Activated T-helper 9 cell treated with anti-CD3 and anti-CD28 coated beads, Interleukin-2, amount 50 U/mL, for 16 hours (primary cell): ENCODE measurements around the gene TPR.
"Not testable (repeated sequence)": the region's sequence is repeated elsewhere in the genome, so short reads cannot be mapped to it uniquely, and the experiment has no call there.

ENCODE experiments used
- DNase-seq: peaks from one replicate; pipeline ENCODE4 v3.0.0-alpha.2; 2020; ENCODE audit warnings: low read depth

The TPR gene

DNA sequence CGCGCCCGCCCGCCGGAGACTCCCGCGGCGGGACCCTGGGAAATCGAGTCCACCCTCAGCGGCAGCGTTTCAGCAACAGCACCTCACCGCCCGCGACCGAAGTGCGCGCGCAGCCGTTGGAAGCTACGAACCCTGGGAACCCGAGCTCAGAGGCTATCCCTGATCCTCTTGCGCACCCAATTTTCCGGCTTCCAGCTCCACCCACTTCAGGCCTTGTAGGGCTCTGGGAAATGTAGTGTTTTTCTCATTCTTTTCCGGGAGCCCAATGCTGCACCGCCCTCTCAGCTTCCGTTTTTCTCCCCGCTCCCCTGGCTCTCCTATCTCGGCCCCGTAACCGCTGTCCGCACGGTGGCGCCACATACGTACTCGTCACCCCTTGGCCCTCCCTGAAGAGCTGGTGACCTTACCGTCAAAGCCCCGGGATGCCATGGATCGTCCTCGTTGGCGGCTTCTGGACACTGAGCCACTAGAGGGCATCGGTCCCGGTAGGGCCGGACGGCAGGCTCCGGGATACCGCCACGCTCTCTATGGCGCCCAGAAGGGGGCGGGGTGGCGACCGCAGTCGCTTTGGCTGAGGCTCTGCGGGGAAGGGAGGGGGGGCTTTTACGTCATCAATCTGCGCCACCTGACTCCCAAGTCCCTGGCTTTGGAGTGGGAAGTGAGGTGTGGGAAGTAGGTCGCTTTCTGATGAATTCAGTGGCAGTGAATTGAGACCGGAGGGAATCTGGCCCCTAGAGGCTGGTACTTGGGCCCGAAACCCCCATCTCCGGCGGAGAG is at the start of gene TPR, which contains the start of gene ODR4:
Gene TPR (minus strand): TSS at position 102 of the 777 bp plus-strand sequence. CDS start 225 bp downstream, outside the sequence.
Gene ODR4 (plus strand): TSS at position 687 of the 777 bp plus-strand sequence. CDS start 3,948 bp downstream, outside the sequence.
- peak; percentile 95 for DNase-seq

DNA sequence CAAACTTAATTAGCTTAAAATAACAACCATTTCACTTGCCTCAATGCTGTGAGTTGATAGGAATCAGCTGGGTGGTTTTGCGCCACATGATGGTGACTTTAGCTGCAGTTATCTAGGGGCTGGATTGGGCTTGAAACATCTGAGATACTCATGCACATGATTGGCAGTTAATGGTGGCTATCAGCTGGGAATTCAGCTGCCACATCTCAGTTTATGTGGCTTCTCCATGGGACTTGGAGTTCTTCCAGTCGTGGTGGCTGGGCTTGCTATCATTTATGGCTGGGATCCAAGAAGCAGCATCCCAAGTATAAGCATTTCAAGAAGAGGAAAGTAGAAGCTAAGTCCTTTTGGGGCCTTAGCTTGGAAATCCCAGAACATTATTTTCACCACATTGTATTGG is 49.5 kb upstream of the TPR start:
- no peak for DNase-seq

DNA sequence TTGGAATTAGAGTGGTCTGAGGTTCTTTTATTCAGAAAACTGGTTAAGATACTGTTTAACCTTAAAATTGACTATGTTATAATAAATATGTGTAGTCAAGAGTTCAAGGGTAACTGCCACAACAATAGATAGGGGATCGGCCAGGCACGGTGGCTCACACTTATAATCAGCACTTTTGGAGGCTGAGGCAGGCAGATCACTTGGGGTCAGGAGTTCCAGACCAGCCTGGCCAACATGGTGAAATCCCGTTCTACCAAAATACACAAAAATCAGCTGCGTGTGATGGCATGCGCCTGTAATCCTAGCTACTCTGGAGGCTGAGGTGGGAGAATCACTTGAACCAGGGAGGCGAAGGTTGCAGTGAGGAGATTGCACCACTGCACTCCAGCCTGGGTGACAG is 46.4 kb upstream of the TPR start:
- no peak for DNase-seq

DNA sequence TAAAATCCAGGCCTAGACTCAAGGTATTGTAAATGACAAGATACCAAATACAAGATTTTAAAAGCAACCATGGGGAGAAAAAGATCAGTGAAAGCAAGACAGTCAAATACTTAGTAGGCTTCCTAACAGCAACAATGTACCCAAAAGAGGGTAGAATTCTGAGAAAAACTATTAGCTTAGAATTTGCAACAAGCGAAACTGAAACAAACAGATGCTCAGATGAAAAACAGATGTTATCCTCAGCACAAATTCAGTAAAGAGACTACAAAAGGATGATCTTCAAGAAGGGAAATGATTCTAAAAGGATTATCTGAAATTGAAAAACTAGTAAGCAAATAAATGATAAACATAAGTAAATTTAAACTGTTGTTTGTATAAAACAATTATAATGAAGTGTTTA is 45.9 kb upstream of the TPR start:
- no peak for DNase-seq

DNA sequence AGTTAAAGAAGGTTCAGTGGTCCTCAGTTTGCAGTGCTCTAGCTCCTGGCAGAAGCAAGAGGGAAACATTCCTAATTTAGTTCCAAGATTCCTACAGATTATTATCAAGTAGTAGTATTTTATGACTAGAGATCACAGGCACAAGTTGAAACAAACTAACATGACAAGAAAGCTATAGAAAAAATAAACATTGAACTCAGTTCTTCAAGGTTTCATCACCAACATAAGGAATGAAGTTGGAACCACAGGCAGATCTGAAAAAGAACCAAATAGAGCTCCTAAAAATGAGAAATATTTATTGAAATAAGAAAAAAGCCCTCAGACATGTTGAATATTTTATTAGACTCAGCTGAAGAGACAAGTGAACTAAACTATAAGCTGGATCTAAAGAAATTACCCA is 45.3 kb upstream of the TPR start:
- no peak for DNase-seq

DNA sequence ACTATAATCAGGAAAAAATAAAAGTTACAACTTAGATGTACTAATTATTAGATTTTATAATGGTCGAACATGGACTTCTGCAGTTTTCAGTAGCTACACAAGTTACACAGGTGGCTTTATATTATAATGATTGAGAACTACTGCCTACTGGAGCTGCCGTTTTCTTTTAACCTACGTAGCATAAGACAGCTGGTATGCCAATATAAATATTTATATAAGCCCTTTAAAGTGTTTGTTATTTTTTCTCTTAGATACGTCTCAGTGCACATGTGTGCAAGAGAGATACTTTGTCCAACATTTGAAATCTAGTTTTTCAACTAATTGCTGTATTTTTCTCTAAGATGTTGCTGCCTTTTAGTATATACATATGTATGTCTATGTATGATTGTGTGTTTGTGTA is 43.5 kb upstream of the TPR start:
- DNase-seq, result no peak

DNA sequence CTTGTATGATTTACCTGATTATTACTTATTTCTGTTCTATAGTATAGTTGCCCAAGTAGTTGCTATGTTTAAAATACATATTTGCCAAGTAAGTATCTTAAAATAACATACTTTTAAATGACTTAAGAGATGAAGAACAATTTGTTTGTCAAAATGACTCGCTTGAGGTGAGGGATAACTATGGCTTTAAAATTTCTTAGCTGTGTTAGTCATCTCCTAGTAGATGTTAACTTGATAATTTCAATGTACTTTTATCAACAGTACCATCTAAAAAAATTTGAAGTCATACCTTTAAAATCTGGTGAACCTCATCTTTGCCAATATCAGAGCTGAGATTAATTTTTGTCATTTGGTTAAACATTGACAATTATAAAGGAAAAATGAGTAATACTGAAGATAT is 38.3 kb upstream of the TPR start:
- DNase-seq, result no peak

DNA sequence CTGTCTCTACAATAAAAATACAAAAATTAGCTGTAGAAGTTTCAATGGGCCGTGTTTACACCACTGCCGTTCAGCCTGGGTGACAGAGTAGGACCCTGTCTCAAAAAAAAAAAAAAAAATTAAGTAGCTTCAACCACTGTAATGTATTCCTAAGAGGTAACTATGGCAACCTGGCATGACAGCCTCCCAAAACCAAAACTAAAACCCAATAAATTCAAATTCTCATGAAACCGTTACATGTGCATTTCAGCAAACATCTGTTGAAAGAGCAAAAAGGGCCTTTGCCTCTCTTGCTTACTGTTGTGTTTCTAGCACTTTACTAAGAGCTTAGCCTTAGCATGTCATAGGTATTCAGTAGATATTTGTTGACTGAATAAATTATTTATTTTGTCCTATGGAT is 34.0 kb upstream of the TPR start:
- no peak for DNase-seq

DNA sequence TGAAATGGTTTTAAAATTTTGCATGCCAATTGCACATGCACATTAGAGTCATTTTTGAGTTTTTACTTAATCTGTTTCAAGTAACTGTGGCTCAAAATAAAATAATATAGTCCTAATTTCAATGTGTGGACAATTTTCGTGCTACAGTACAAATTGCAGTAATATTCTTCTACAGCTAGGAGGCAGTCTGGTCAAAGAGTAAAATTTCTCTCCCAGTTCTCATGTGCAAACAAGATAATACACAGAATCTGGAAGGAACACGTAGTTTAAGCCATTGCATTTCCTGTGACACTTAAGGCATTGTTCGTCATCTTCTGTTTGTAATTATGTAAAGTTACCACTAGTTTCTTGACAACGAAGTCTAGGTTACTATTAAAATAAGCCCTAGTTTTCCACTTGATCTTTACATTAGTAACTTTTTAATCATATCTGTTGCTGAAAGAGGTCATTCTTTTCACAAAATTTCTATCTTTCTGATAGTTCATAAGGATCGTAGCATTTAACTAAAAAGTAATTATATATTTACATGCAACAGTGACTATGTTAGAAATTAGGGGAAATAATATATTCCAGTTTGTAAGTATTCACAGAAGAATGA is 29.5 kb upstream of the TPR start:
- DNase-seq, result no peak

DNA sequence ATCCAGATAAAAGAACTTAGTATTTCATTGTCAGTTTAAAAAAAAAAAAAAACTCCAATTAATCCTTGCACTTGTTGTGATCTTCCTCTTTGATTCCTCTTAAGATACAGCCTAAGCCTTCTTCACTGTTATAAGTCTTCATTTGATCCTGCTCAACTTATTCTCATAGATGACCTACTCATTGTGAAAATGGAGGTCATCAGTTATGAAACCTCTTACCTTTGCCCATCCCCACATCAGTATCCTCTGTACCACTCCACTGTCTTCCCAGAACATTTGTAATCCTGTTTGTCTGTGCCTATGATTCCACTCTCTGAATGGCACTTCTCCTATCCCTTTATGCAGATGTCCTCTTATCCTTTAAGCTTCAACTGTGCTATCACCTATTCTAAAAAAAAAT is 28.6 kb upstream of the TPR start:
- DNase-seq, result no peak

DNA sequence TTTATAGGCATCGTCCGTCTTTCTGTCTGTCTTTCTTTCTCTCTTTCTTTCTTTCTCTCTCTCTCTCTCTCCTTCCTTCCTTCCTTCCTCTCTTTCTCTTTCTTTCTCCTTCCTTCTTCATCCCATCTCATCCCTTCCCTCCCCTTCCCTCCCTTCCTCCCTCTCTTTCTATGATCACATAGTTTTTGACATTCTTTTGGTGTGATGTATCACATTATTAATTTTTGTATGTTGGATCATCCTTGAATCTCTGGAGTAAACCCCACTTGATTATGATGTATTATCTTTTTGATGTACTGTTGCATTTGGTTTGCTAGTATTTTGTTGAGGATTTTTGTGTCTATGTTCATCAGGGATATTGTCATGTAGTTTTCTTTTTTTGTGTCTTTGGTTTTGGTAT is 26.4 kb upstream of the TPR start:
- DNase-seq, result not testable (repeated sequence)

DNA sequence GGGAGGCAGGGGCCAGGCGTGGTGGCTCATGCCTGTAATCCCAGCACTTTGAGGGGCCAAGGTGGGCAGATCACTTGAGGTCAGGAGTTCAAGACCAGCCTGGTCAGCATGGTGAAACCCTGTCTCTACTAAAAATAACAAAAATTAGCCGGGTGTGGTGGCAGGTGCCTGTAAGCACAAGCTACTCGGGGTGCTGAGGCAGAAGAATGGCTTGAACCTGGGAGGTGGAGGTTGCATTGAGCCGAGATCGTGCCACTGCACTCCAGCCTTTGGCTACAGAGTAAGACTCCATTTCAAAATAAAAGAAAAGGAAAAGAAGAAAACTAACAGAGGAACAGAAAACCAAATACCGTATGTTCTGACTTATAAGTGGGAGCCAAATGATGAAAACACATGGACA is 17.7 kb upstream of the TPR start:
- DNase-seq, result not testable (repeated sequence)

DNA sequence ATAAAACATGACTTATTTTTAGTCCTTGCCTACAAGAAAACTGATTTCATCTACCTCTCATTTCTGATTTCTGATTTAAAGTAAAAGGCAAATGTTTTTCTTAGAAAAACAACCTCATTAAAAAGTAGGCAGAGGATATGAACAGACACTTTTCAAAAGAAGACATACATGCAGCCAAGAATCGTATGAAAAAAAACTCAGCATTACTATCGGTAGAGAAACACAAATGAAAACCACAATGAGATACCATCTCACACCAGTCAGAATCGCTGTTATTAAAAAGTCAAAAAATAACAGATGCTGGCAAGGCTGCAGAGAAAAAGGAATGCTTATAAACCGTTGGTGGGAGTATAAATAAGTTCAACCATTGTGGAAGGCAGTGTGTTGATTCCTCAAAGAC is 16.8 kb upstream of the TPR start:
- no peak for DNase-seq

DNA sequence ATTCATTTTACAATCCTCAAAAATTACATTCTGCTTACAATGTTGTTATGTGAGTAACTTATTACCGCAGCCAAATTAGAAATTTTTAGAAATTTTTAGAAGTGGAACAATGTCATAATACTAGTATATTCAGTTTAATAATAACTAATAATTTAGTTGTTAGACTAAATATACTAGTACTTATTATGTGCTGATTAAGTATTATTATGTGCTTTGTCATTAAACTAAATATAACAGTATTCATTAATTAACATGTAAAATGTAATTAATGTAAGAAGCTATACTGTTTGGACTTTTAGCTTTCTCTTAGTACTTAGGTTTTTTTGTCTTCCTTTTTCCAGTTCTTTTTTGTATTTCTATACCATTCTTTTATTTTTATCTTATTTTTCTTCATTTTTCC is 15.9 kb upstream of the TPR start:
- DNase-seq, result no peak

DNA sequence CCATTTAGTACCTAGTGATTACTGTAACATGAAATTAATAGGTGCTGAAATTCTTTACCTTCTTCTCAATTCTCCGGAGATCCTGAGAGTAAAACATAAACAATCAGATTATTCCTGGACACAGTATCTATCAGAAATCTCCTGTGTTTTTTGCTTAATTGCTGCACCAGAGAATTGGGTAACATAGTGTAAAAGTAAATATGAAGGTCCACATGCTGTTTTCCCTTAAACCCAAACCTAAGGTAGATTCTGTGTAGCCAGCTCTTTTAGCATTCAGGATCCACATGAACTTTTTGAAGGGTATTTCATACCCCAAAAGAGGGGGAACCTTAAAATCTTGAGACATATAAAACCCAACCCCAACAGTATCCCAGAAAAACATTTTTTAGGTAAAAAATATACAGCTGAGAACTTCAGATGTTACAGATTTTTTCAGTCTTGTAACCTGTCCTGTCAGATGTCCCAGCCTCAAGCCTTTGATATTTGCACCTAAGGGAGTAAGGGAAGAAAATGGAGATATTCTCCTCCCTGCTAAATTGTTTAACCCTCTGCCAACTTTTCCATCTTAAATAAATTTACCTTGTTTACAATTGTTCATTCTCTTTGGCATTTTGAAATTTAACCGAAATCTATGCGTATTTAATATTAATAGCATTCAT is 11.8 kb upstream of the TPR start:
- no peak for DNase-seq

DNA sequence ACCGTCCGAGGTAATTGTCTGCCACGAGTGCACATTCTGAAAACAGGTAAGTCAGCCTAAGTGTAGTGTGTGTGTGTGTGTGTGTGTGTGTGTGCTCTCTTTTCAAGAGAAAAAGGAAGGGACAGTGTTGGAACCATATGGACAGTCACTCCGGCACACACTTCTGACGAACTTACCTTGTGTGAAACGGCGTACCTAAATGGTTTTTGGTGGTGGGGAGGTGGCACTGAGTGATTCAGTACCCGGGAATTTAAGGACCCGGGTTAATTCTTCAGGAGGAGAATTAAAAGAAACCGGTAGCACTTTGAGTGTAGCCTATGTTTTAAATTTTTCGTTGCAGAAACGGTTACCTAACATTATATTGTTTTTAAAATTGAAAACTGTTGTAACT is 871 bp upstream of the TPR start:
- no peak for DNase-seq

DNA sequence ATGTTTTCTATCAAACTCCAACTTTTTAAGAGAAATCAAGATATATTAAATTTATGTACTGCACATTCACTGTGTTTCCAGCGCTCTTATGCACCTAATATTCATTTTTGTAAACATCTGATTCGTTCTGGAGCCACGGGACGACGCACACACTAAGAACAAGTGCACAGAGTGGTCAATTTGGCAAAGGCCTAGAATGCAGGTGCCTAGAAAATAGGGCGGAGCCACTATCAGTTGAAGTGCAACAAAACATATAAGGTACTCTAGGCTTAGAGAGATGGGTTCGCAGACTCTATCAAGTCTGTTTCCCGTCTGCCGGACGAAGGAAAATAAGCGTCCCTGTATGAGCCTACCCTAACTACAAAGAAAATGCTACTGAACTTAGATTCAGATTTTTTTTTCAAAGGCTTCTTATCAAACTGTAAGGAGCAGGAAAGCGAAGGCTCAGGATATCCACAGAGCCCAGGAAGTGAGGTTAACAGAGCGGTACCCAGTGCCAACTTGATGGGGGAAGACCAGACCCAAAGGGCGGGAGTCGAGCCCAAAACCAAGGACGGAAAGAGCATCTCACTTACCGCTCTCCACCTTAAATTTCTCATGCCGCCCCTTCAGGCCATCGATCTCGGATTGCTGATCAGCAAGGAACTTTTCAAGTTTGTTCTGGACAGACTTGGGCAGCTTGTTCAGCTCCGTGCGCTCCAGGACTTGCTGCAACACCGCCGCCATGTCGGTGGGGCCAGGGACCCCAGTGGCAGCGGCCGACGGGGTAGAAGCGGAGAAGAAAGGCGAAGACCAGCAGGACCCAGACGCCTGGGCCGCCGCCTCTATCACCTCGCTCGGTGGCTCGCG is 526 bp downstream of the TPR start:
- DNase-seq, result peak; percentile 1

DNA sequence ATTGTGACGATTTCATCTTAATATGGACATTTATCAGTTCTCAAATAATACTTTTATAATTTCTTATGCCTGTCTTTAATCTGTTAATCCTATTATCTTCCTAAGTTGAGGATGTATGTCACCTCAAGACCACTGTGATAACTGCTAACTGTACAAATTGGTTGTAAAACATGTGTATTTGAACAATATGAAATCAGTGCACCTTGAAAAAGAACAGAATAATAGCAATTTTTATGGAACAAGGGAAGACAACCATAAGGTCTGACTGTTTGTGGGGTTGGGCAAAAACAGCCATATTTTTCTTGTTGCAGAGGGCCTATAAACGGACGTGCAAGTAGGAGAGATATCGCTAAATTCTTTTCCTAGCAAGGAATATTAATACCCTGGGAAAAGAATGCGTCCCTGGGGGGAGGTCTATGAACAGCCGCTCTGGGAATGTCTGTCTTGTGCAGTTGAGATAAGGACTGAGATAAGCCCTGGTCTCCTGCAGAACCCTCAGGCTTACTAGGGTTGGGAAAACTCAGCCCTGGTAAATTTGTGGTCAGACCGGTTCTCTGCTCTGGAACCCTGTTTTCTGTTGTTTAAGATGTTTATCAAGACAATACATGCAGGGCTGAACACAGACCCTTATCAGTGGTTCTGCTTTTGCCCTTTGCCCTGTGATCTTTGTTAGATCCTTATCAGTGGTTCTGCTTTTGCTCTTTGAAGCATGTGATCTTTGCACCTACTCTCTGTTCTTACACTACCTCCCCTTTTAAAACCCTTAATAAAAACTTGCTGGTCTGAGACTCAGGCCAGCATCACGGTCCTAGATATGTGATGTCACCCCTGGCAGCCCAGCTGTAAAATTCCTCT is 27.0 kb downstream of the TPR start:
- not testable (repeated sequence) for DNase-seq

DNA sequence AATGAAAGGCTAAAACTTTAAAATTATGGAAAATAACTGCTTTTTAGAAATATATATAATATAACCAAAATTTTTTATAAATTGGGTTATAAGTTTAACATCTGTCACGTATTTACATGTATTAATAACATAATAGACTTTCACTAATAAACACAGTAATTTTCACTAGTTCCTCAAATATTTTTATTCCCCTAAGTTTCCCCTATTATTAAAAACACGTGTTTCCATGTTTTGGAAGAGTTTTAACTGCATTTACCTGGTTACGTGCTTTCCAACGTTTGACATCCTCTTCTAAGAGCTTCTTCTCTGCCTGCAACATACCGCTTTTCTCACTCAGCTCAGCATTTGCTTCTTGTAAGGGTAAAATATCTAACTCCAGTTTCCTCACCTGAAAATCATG is 34.3 kb downstream of the TPR start:
- no peak for DNase-seq

DNA sequence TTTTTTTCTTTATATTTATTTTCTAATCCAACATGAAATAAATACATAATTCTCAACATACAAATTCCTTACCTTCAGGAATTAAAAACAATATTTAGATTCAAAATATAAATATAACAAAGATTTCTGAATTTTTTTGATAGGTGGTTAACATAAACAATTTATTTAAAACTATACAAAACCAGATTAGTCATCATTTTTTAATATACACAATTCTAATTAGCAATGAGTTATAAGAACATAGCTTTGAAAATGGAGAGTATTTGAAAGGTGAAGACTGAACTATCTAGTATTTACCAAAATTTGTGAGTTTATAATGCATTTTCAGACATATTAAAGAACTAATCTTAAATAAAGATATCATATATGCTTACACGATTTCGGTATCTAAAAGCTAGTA is 37.5 kb downstream of the TPR start:
- DNase-seq, result no peak

DNA sequence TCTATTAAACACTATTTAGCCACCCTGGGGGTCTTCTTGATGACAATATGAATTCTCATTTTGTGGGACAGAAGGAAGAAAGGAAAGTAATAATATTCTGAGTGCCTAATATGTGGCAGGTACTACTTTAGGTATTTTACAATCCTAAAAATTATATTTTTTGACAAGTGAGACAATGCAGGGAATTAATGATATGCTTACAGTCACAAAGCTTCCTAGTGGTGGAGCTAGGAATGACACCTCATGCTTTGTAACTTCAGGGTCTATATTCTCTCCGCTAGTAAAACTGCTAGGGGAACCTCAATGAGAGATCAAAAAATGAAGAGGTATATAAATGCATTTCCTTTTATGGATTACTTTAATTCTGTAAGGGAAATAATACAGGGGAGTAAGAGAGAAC is 44.3 kb downstream of the TPR start:
- DNase-seq, result no peak
